Stomach (tissue), 4 donors: ENCODE results near the gene NPAS2.

ENCODE experiments used
- POLR2A ChIP-seq, 4 donors: fragments of 450-650 bp; IDR thresholded peaks; one replicate each; pipeline ENCODE4 v1.6.1; 2016; ENCODE audit warnings: antibody characterized with exemption in 4 of 4, control low read depth in 2 of 4, mild to moderate bottlenecking in 1 of 4, moderate library complexity in 1 of 4
- POLR2AphosphoS5 ChIP-seq, 3 donors: sonication (generic); formaldehyde crosslinking; IDR thresholded peaks; one replicate each; pipeline ENCODE4 v1.6.1; 2016; ENCODE audit warnings: antibody characterized with exemption in 3 of 3
- TF ChIP-seq, protein P1 (sequence below), 7 experiments: fragments of 450-650 bp in 4 of 7; fragments of 200-600 bp in 3 of 7; sonication (generic) in 3 of 7; IDR thresholded peaks; one replicate each; pipeline ENCODE4 v1.5.1; 2016 to 2019; ENCODE audit warnings: antibody characterized with exemption in 7 of 7, control low read depth in 2 of 7, mild to moderate bottlenecking in 1 of 7

DNA sequence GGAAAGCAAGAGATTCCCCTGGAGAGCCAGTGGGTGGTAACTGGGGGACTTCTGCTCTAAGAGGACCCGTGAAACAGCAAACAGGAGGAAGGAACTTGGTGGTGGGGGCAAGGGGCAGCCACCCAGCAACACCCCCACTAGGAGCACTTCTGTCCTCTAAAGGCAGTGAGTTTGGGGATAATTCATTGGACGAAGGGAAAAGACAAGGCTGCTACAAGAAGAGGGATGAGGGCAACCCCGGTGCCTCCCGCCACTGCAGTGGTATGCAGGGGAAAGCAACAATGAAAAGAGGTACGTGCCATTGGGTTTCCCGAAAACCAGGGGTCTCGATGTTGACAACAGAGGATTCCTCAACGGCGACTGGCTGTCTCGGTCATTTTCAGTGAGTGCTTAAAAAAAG lies 191.2 kb downstream of the NPAS2 start:
- TF ChIP-seq POLR2A (IDR thresholded peaks at IDR 0.05), result no peak
- TF ChIP-seq POLR2AphosphoS5 (IDR thresholded peaks at IDR 0.05), result no peak
- TF ChIP-seq, protein P1, sequence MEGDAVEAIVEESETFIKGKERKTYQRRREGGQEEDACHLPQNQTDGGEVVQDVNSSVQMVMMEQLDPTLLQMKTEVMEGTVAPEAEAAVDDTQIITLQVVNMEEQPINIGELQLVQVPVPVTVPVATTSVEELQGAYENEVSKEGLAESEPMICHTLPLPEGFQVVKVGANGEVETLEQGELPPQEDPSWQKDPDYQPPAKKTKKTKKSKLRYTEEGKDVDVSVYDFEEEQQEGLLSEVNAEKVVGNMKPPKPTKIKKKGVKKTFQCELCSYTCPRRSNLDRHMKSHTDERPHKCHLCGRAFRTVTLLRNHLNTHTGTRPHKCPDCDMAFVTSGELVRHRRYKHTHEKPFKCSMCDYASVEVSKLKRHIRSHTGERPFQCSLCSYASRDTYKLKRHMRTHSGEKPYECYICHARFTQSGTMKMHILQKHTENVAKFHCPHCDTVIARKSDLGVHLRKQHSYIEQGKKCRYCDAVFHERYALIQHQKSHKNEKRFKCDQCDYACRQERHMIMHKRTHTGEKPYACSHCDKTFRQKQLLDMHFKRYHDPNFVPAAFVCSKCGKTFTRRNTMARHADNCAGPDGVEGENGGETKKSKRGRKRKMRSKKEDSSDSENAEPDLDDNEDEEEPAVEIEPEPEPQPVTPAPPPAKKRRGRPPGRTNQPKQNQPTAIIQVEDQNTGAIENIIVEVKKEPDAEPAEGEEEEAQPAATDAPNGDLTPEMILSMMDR (IDR thresholded peaks at IDR 0.05), result no peak
